ENCODE data around the gene TINAGL1. TPM values are rescaled to one million over a fixed set of nuclear protein-coding genes. Genes with fewer than 3 reads are reported as not detected.

TINAGL1 gene
- total RNA-seq, 4 donors from 2014 or later = 89.7 to 661 (median 197) TPM

DNA sequence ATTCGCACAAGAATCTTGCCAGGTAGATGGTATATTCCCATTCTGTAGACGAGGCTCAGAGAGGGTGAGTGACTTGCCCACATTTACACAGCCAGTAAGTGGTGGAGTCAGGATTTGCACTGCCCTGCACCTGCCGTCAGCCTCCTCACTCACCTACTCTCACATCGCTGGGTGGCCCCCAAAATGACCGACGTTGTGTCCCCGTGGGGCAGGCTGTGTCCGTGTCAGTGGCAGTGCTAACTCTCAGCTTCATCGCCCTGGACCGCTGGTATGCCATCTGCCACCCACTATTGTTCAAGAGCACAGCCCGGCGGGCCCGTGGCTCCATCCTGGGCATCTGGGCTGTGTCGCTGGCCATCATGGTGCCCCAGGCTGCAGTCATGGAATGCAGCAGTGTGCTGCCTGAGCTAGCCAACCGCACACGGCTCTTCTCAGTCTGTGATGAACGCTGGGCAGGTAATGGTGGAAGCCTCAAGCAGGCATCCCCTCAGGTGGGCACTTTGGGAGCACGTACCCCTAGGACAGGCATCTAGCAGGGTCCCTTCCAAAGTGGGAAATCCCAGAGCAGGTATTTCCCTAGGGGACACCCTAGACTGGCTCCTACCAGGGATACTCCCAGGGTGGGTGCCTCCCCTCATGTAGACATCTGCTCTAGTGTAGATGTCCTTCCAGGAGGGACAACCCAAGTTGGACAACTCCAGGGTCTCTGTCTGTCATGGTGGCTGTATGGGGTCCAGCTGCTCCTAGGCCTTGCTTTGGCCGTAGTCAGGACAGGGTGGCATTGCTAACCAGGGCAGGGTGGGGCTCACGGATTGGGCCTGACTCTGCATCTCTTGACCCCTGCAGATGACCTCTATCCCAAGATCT is 44.5 kb downstream of the TINAGL1 start:
- DNase-seq (ENCODE audit: low spot score) = no peak
- TF ChIP-seq, protein P1, sequence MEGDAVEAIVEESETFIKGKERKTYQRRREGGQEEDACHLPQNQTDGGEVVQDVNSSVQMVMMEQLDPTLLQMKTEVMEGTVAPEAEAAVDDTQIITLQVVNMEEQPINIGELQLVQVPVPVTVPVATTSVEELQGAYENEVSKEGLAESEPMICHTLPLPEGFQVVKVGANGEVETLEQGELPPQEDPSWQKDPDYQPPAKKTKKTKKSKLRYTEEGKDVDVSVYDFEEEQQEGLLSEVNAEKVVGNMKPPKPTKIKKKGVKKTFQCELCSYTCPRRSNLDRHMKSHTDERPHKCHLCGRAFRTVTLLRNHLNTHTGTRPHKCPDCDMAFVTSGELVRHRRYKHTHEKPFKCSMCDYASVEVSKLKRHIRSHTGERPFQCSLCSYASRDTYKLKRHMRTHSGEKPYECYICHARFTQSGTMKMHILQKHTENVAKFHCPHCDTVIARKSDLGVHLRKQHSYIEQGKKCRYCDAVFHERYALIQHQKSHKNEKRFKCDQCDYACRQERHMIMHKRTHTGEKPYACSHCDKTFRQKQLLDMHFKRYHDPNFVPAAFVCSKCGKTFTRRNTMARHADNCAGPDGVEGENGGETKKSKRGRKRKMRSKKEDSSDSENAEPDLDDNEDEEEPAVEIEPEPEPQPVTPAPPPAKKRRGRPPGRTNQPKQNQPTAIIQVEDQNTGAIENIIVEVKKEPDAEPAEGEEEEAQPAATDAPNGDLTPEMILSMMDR (IDR thresholded peaks at IDR 0.05) = no peak
- no peak for ATAC-seq (ENCODE audit: low FRiP score)

DNA sequence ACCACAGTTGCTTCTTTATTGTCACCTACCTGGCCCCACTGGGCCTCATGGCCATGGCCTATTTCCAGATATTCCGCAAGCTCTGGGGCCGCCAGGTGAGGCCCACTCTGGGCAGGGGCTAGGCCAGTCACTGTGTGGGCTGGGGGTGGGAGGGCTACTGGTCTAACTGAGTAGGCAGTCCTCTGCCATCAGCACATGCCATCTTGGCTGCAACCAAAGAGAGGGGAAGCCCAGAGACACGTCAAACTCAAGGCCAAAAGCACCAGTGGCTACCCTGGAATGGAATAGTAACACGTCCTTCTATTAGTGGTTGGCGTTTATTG is 45.1 kb downstream of the TINAGL1 start:
- TF ChIP-seq, protein P1 (IDR thresholded peaks at IDR 0.05) = no peak
- ATAC-seq (ENCODE audit: low FRiP score) (no peak), DNase-seq (ENCODE audit: low spot score) (no peak)

DNA sequence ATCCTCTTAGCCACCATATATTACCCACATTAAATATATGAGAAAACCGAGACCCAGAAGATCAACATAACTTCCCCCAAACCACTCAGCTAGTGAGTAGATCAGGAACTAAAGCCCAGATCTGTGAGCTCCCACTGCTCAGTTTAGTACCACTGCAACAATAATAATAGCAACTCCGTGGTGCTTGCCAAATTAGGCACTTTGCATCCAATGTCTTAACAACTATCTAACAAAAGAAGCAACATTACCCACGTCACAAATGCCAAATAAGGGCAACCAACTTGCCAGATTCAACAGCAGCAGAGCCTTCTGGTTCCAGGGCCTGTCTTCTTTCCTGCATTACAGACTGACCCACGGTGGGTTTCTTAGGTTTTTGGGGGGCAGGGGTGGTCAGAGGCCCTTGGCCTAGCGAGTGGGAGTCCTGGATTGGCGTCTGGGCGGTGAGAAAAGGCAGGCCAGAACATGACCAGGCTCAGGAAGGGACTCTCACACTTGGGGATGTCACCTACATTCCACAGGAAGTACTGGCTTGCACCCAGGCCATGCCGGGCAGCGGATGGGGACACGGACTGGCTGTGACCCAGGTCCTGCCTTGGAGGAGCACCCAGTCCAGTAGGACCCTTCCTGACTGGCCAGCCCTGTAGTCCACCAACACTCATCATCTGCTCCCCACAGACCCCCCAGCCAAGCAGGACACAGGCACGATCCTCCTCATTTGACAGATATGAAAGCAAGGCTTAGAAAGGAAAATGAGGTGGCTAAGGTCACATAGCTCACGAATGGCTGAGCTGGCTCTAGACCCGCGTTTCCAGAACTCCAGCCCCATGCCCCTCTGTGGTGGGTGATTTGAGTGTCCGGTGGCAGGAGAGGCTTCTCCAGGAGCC is 45.8 kb downstream of the TINAGL1 start:
- TF ChIP-seq, protein P1 (IDR thresholded peaks at IDR 0.05) = no peak
- DNase-seq (ENCODE audit: low spot score) (no peak), ATAC-seq (ENCODE audit: low FRiP score) (no peak)

DNA sequence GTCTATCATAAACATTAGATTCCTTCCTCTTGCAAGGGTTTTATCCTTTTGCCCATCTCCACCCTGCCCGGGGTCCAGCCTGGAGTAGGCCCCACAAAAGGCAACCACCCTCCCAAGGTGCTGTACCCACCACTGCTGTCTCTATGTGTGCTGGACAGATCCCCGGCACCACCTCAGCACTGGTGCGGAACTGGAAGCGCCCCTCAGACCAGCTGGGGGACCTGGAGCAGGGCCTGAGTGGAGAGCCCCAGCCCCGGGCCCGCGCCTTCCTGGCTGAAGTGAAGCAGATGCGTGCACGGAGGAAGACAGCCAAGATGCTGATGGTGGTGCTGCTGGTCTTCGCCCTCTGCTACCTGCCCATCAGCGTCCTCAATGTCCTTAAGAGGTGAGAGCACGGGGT is 47.0 kb downstream of the TINAGL1 start:
- DNase-seq (ENCODE audit: low spot score) = no peak
- ATAC-seq (ENCODE audit: low FRiP score) = no peak
- TF ChIP-seq, protein P1 (IDR thresholded peaks at IDR 0.05) = no peak

DNA sequence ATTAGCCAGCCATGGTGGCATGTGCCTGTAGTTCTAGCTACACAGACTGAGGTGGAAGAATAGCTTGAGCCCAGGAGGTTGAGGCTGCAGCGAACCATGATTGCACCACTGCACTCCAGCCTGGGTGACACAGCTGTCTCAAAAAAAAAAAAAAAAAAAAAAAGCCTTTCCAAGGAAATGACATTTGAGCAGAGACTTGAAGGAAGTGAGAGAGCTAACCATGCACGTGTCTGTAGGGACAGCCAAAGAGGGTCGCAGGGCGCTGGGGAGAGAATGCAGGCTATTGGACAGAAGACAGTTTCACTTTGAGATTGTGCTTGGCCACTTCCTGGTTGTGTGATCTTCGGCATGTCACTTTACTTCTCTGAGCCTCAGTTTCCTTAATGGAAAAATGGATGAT is 48.0 kb downstream of the TINAGL1 start:
- TF ChIP-seq, protein P1 (IDR thresholded peaks at IDR 0.05) = no peak
- DNase-seq (ENCODE audit: low spot score) = no peak
- no peak for ATAC-seq (ENCODE audit: low FRiP score)

DNA sequence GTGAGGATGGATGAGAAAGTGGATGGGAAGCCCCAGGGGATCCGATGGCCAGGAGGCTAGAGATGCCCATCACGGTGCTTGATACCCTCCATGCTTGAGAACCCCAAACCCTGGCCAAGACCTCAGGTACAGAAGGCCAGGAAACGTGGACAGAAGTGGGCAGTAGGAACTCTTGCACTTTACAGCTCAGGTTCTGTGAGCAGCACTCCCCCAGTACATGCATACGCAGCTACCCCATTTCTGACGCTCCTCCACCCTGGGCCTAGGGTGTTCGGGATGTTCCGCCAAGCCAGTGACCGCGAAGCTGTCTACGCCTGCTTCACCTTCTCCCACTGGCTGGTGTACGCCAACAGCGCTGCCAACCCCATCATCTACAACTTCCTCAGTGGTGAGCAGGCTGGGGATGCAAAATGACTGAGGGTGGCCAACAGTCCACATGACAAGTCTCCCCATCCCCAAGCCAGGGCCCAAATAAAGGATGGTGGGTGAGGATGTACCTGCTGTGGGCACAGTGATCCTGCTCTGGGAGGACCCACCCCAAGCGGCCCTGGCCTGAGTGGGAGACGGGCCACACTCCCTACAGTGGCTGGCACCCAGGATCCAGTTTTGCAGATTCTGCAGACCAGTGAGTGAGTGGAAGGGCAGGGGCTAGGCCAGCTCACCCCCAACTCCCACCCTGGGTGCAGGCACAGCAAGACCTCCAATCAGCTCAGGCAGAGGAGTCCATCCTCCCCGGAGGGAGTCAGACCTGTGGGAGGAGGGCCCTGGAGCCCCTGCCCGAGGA is 48.6 kb downstream of the TINAGL1 start:
- ATAC-seq (ENCODE audit: low FRiP score) (no peak), DNase-seq (ENCODE audit: low spot score) (no peak)
- TF ChIP-seq, protein P1 (IDR thresholded peaks at IDR 0.05) = no peak
